Activated CD8-positive, alpha-beta memory T cell treated with anti-CD3 and anti-CD28 coated beads, Interleukin-2, amount 50 U/mL, for 24 hours (primary cell): Measurements from ENCODE around the gene ECM2.

Experiments
- DNase-seq: peaks from one replicate; pipeline ENCODE4 v3.0.0-alpha.2; 2020; ENCODE audit errors: extremely low read depth

Gene ECM2

DNA sequence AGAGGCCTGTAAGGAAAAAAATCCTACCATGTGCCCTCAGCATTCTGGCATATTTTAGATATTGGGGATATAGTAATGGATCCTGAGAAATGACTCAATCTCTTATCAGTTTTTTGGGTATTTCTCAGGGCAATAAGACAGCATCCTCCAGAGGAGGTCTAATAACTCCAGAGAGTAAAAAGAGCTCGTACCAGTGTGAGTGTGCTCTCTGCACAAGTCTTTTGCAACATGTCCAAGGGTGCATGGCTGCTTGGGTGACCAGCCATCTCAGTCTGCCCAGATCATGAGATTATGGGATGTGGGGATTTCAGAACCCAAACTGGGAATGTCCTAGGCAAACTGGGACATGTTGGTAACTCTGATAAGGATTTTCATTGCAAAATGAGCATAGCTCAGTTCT is 68.7 kb downstream of the ECM2 start:
- DNase-seq, result no peak

- DNase-seq, result no peak
These were observed 71.8 kb downstream of the ECM2 start for GRCh38 chr9:92463984-92464383.

DNA sequence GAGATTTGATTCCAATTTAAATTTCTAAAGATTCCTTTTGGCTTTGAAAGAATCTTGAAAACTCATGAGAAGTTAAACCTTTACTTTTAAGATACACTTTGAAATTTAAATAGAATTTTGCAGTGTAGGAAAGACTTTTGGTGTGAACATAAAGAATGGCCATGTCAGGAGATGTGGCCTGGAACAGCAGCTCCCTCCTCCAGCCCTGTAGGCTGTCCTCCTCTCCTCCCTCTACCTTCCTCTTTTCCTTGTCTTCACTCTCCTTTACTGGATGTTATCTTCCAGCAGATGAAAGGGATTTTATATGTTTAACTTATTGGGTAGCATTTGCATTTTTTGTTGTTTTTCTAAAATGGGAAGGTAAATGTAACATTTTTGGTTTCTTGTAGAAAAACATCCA is 72.4 kb downstream of the ECM2 start:
- DNase-seq, result no peak

GRCh38 chr9:92457576-92457975 is 78.2 kb downstream of the ECM2 start:
- no peak for DNase-seq

DNA sequence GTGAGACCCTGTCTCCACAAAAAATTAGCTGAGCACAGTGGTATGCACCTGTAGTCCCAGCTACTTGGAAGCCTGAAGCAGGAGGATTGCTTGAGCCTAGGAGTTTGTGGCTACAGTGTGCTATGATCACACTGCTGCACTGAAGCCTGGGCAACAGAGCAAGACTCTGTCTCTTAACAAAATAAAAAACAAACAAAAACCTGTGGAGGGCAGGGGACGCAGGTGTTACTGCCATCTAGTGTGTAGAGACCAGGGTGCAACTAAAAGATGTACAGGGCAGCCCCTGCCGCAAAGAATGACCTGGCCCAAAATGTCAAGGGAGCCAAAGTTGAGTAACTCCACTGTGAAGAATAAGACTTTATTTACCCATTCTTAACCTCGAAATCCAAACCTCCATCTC is 80.6 kb downstream of the ECM2 start:
- no peak for DNase-seq

DNA sequence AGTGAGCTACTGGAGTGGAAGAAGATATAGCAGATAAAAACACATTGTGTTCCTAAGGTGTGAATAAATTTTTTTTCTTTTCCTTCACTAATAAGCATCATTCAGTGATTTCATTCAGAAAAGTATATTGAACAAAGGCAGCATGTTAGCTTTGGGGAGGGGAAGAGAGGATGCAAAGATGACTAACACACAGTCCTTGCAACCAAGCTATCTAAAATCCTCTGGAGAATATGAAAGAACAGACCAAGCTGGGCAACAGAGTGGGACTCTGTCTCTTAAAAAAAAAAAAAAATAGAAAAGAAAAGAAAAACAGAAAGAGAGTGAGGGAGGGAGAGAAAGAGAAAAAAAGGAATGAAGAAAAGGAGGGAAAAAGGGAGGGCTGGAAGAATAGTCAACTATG is 89.3 kb downstream of the ECM2 start:
- no peak for DNase-seq
